Choroid plexus epithelial cell (primary cell): ENCODE measurements around the gene FOXS1.

Source experiments
- DNase-seq: peaks from one replicate; pipeline ENCODE4 v3.0.0-alpha.2; 2010; ENCODE audit warnings: low read depth
- H3K4me3 ChIP-seq: 2 replicates; pipeline ENCODE4 v1.5.1; 2011; ENCODE audit warnings: low read depth, mild to moderate bottlenecking, control low read depth, low read length, moderate library complexity
- CTCF ChIP-seq: conservative IDR thresholded peaks from 2 replicates; pipeline ENCODE4 v1.5.1; 2011; ENCODE audit warnings: low read depth, mild to moderate bottlenecking, control low read depth, inconsistent platforms, low read length, moderate library complexity

FOXS1 gene

GRCh38 chr20:31872406-31872805 is 27.0 kb upstream of the FOXS1 start:
- no peak for TF ChIP-seq CTCF
- H3K4me3 ChIP-seq: no peak overlapping the region
- no peak for DNase-seq

- no peak for TF ChIP-seq CTCF
- no peak overlapping the region for H3K4me3 ChIP-seq
- DNase-seq: no peak
Measured at GRCh38 chr20:31871618-31871954, 26.2 kb upstream of the FOXS1 start.

- no peak for DNase-seq
- H3K4me3 ChIP-seq: peak overlapping the region; percentile 46
- TF ChIP-seq CTCF: no peak
Measured at GRCh38 chr20:31870726-31871617, 25.6 kb upstream of the FOXS1 start.

- DNase-seq: no peak
- H3K4me3 ChIP-seq: peak within 1 kb of the TSS; percentile 46
- no peak for TF ChIP-seq CTCF
Measured at GRCh38 chr20:31869942-31870725, 24.7 kb upstream of the FOXS1 start, which contains the start of the genes DUSP15 and TTLL9. Gene DUSP15 (minus strand): TSS chr20:31870527. CDS start chr20:31870337, 190 bp downstream. Gene TTLL9 (plus strand): TSS chr20:31870634. CDS start chr20:31871127, 493 bp downstream.

- no peak overlapping the region for H3K4me3 ChIP-seq
- no peak for TF ChIP-seq CTCF
Measured at GRCh38 chr20:31869673-31869941, 24.2 kb upstream of the FOXS1 start.

GRCh38 chr20:31868853-31869672 is 23.7 kb upstream of the FOXS1 start:
- H3K4me3 ChIP-seq: no peak overlapping the region
- DNase-seq: no peak
- no peak for TF ChIP-seq CTCF

More at GRCh38 chr20:31869673-31869941, 24.2 kb upstream of the FOXS1 start:
- DNase-seq: no peak
